Measurements from ENCODE around the gene CLPSL1.
"Not testable (repeated sequence)": the region's sequence is repeated elsewhere in the genome, so short reads cannot be mapped to it uniquely, and the experiment has no call there.

The CLPSL1 gene

GRCh38 chr6:35733633-35734032 lies 47.2 kb upstream of the CLPSL1 start:
- Histone ChIP-seq H3F3A (ENCODE audit: insufficient read depth, low read length) (peaks cover 32% of the 10 kb centered on the region), H3K4me1 (ENCODE audit: low read length) (peaks cover 20% of the 10 kb centered on the region), H3K4me3 (ENCODE audit: low read length) (no peak overlapping the region), H3K9ac (ENCODE audit: low read length) (no peak overlapping the region), H3K9me3 (replicated peaks; ENCODE audit: insufficient read depth, low read length) (no peaks in the 10 kb centered on the region), H3K79me2 (ENCODE audit: low read length) (no peaks in the 10 kb centered on the region), H3K9me2 (replicated peaks; ENCODE audit: insufficient read depth, low read length) (no peaks in the 10 kb centered on the region), H4K20me1 (ENCODE audit: insufficient read depth, low read length) (no peaks in the 10 kb centered on the region), H3K36me3 (replicated peaks; ENCODE audit: insufficient read depth, low read length) (no peaks in the 10 kb centered on the region), H3K4me2 (ENCODE audit: low read depth, low read length) (no peak overlapping the region), H3K27ac (ENCODE audit: low read length) (no peak overlapping the region), H2AFZ (ENCODE audit: low read length) (no peak overlapping the region), H3K27me3 (replicated peaks; ENCODE audit: insufficient read depth, low read length) (no peaks in the 10 kb centered on the region)
- no peak for DNase-seq
- TF ChIP-seq EZH2phosphoT487 (IDR thresholded peaks at IDR 0.05; ENCODE audit: low read length) (no peak), EZH2 (optimal IDR thresholded peaks at IDR 0.05; ENCODE audit: low read depth, low read length) (no peak), CTCF (IDR thresholded peaks at IDR 0.05; ENCODE audit: low read length) (no peak)

DNA sequence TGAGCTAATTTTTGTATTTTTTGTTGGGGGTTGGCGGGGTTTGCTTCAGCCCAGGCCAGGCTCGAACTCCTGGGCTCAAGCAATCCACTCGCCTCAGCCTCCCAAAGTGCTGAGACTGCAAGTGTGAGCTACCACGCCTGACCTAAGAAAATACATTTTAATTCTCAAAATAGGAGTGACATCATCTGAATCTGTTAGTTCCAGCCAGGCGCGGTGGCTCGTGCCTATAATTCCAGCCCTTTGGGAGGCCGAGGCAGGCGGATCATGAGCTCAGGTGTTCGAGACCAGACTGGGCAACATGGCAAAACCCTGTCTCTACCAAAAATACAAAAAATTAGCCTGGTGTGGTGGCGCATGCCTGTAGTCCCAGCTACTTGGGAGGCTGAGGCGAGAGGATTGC lies 46.5 kb upstream of the CLPSL1 start:
- H3K27ac ChIP-seq (ENCODE audit: low read length); H3K4me3 ChIP-seq (ENCODE audit: low read length); H3K36me3 ChIP-seq (replicated peaks; ENCODE audit: insufficient read depth, low read length); H4K20me1 ChIP-seq (ENCODE audit: insufficient read depth, low read length); H3K9ac ChIP-seq (ENCODE audit: low read length); H3K79me2 ChIP-seq (ENCODE audit: low read length); H3K9me3 ChIP-seq (replicated peaks; ENCODE audit: insufficient read depth, low read length); H3K27me3 ChIP-seq (replicated peaks; ENCODE audit: insufficient read depth, low read length); H2AFZ ChIP-seq (ENCODE audit: low read length); H3K9me2 ChIP-seq (replicated peaks; ENCODE audit: insufficient read depth, low read length); DNase-seq; H3K4me2 ChIP-seq (ENCODE audit: low read depth, low read length): not testable (repeated sequence)
- peaks cover 27% of the 10 kb centered on the region for H3F3A ChIP-seq (ENCODE audit: insufficient read depth, low read length)
- H3K4me1 ChIP-seq (ENCODE audit: low read length), result peaks cover 14% of the 10 kb centered on the region

DNA sequence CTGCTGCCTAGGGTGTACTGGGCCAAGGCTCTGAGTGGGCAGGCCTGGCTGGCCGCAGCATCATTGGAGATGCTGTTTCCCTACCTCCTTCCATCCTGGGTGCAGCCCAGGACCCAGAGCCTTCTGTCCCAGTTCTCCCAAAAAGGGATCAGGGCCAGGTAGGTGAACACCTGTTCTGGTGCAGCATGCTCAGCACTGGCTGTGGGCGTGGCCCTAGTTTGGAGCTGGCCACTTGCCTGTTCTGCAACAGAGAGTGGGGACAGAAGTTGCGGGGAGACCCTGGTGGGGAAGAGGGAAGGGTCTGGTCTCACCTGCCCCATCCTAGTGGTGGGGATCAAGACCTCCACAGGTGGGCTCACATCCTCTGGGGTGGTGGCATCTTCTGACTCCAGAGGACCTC lies 45.4 kb upstream of the CLPSL1 start:
- Histone ChIP-seq H3K27me3 (replicated peaks; ENCODE audit: insufficient read depth, low read length) (no peaks in the 10 kb centered on the region), H3K9ac (ENCODE audit: low read length) (no peak overlapping the region), H3K9me2 (replicated peaks; ENCODE audit: insufficient read depth, low read length) (no peaks in the 10 kb centered on the region), H3K27ac (ENCODE audit: low read length) (no peak overlapping the region), H3K79me2 (ENCODE audit: low read length) (no peaks in the 10 kb centered on the region), H3K4me1 (ENCODE audit: low read length) (peaks cover 13% of the 10 kb centered on the region), H2AFZ (ENCODE audit: low read length) (no peak overlapping the region), H3K4me2 (ENCODE audit: low read depth, low read length) (no peak overlapping the region), H3K9me3 (replicated peaks; ENCODE audit: insufficient read depth, low read length) (no peaks in the 10 kb centered on the region), H3F3A (ENCODE audit: insufficient read depth, low read length) (peaks cover 17% of the 10 kb centered on the region), H4K20me1 (ENCODE audit: insufficient read depth, low read length) (no peaks in the 10 kb centered on the region), H3K4me3 (ENCODE audit: low read length) (no peak overlapping the region), H3K36me3 (replicated peaks; ENCODE audit: insufficient read depth, low read length) (no peaks in the 10 kb centered on the region)
- TF ChIP-seq CTCF (IDR thresholded peaks at IDR 0.05; ENCODE audit: low read length) (no peak), EZH2phosphoT487 (IDR thresholded peaks at IDR 0.05; ENCODE audit: low read length) (no peak), EZH2 (optimal IDR thresholded peaks at IDR 0.05; ENCODE audit: low read depth, low read length) (no peak)
- DNase-seq, result no peak

DNA sequence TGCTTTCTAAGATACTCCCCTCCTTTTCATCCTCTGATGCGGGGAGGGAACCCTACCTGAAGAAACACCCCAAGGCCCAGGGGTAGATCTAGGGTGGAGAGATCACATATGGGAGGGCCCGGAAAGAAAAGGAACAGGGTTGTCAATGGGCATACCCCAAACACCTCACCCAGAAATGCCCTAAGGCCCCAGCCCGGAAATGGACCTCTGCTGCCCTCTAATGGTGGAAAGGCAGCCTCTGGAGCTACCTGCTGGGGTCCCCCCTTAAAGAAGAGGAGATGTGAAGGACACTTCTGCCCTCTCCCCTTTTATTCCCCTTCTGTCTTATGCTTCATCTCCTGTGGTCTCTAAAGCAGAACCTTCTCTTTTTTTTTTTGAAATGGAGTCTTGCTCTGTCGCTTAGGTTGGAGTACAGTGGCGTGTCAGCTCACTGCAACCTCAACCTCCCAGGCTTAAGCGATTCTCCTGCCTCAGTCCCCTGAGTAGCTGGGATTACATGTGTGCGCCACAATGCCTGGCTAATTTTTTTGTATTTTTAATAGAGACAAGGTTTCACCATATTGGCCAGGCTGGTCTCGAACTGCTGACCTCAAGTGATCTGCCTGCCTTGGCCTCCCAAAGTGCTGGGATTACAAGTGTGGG lies 44.4 kb upstream of the CLPSL1 start:
- Histone ChIP-seq H3K4me1 (ENCODE audit: low read length) (peaks cover 7% of the 10 kb centered on the region), H3K4me2 (ENCODE audit: low read depth, low read length) (no peak overlapping the region), H2AFZ (ENCODE audit: low read length) (peak overlapping the region; percentile 54; the same call in 1 of the 2 replicates)

More for the DNA sequence above, 44.4 kb upstream of the CLPSL1 start:
- H3K9me3 ChIP-seq (replicated peaks; ENCODE audit: insufficient read depth, low read length), result no peaks in the 10 kb centered on the region
- H3K27ac ChIP-seq (ENCODE audit: low read length), result no peak overlapping the region
- no peaks in the 10 kb centered on the region for H3K27me3 ChIP-seq (replicated peaks; ENCODE audit: insufficient read depth, low read length)
- TF ChIP-seq EZH2 (optimal IDR thresholded peaks at IDR 0.05; ENCODE audit: low read depth, low read length) (no peak), CTCF (IDR thresholded peaks at IDR 0.05; ENCODE audit: low read length) (peak; percentile 92)
- peak; percentile 72 for DNase-seq
- H3K4me3 ChIP-seq (ENCODE audit: low read length), result no peak overlapping the region
- H3K9me2 ChIP-seq (replicated peaks; ENCODE audit: insufficient read depth, low read length), result no peaks in the 10 kb centered on the region
- H3K79me2 ChIP-seq (ENCODE audit: low read length), result no peaks in the 10 kb centered on the region
- H3K9ac ChIP-seq (ENCODE audit: low read length), result no peak overlapping the region
- H3K36me3 ChIP-seq (replicated peaks; ENCODE audit: insufficient read depth, low read length), result no peaks in the 10 kb centered on the region
- peaks cover 11% of the 10 kb centered on the region for H3F3A ChIP-seq (ENCODE audit: insufficient read depth, low read length)
- H4K20me1 ChIP-seq (ENCODE audit: insufficient read depth, low read length), result no peaks in the 10 kb centered on the region
